GM13976 (cell line): ENCODE measurements around the gene CNTRL.
A peak's percentile ranks its signal among the peaks of the same experiment; 100 is the strongest.

ENCODE experiments used
- DNase-seq: peaks from one replicate; pipeline ENCODE4 v3.0.0; 2012; ENCODE audit warnings: low spot score
- CTCF ChIP-seq: IDR thresholded peaks from 2 replicates; pipeline ENCODE4 v1.5.1; 2012; ENCODE audit warnings: borderline replicate concordance, mild to moderate bottlenecking; ENCODE audit not compliant: insufficient read depth; ENCODE audit errors: extremely low read depth, missing control alignments, control extremely low read depth
- in situ Hi-C: fragments of 300-500 bp; cut with MboI; formaldehyde crosslinking; loops from one replicate; pipeline ENCODE4 v1.12.0; 2022; ENCODE audit warnings: low sequenced_read_pairs, mixed read lengths, inconsistent platforms; ENCODE audit not compliant: unreplicated experiment

The CNTRL gene

GRCh38 chr9:121057821-121058220 is 16.9 kb upstream of the CNTRL start:
- in situ Hi-C loops = loop anchor here (25.0 kb wide), 1 partner anchor 296 kb away; no protein-coding TSS in a partner anchor
- no peak for DNase-seq

GRCh38 chr9:121059513-121059912 is 15.2 kb upstream of the CNTRL start:
- no peak for TF ChIP-seq CTCF
- DNase-seq = no peak
- in situ Hi-C loops = loop anchor here (25.0 kb wide), 1 partner anchor 297 kb away; no protein-coding TSS in a partner anchor

More at GRCh38 chr9:121057821-121058220, 16.9 kb upstream of the CNTRL start:
- no peak for TF ChIP-seq CTCF

- peak; percentile 51 for DNase-seq
- TF ChIP-seq CTCF = peak; percentile 65
- in situ Hi-C loops = loop anchor here (10.0 to 25.0 kb wide), 2 partner anchors 75 to 298 kb away; no protein-coding TSS in a partner anchor
Observed at GRCh38 chr9:121059998-121060636, 14.6 kb upstream of the CNTRL start.

GRCh38 chr9:121066850-121067249 is 7.9 kb upstream of the CNTRL start:
- DNase-seq = no peak
- no peak for TF ChIP-seq CTCF
- in situ Hi-C loops = loop anchor here (10.0 to 25.0 kb wide), 2 partner anchors 82 to 305 kb away; no protein-coding TSS in a partner anchor

GRCh38 chr9:121067640-121068039 is 7.1 kb upstream of the CNTRL start:
- TF ChIP-seq CTCF = no peak
- in situ Hi-C loops = loop anchor here (10.0 to 25.0 kb wide), 2 partner anchors 83 to 305 kb away; no protein-coding TSS in a partner anchor

GRCh38 chr9:121069396-121069795 is 5.4 kb upstream of the CNTRL start:
- in situ Hi-C loops = loop anchor here (10.0 to 25.0 kb wide), 2 partner anchors 85 to 307 kb away; no protein-coding TSS in a partner anchor
- DNase-seq = no peak
- TF ChIP-seq CTCF = no peak

More at GRCh38 chr9:121067640-121068039, 7.1 kb upstream of the CNTRL start:
- no peak for DNase-seq
